Erythroblast (primary cell): Measurements from ENCODE around the gene SLC24A3.

Source experiments
- GATA1 ChIP-seq: IDR thresholded peaks from 2 replicates; pipeline ENCODE4 v1.6.1; 2011; ENCODE audit warnings: low read depth, mild to moderate bottlenecking, control low read depth, low read length, moderate library complexity
- POLR2A ChIP-seq: IDR thresholded peaks from 2 replicates; pipeline ENCODE4 v1.6.1; 2011; ENCODE audit warnings: mild to moderate bottlenecking, low read length

GRCh38 chr20:19743640-19743995 lies 531.2 kb downstream of the SLC24A3 start:
- TF ChIP-seq GATA1 (no peak), POLR2A (no peak)
